Body of pancreas (tissue), 4 donors: Measurements from ENCODE around the gene TP53TG3D.
"Not testable (repeated sequence)": the region's sequence is repeated elsewhere in the genome, so short reads cannot be mapped to it uniquely, and the experiment has no call there.

Experiments used
- POLR2A ChIP-seq, 3 donors: fragments of 450-650 bp; IDR thresholded peaks; one replicate each; pipeline ENCODE4 v1.6.1; 2016; ENCODE audit warnings: antibody characterized with exemption in 3 of 3, mild to moderate bottlenecking in 2 of 3
- TF ChIP-seq, protein P1 (sequence below), 7 experiments: fragments of 450-650 bp in 4 of 7; fragments of 200-600 bp in 3 of 7; sonication (generic) in 3 of 7; IDR thresholded peaks; one replicate each; pipeline ENCODE4 v1.5.1; 2016 to 2019; ENCODE audit warnings: antibody characterized with exemption in 7 of 7

DNA sequence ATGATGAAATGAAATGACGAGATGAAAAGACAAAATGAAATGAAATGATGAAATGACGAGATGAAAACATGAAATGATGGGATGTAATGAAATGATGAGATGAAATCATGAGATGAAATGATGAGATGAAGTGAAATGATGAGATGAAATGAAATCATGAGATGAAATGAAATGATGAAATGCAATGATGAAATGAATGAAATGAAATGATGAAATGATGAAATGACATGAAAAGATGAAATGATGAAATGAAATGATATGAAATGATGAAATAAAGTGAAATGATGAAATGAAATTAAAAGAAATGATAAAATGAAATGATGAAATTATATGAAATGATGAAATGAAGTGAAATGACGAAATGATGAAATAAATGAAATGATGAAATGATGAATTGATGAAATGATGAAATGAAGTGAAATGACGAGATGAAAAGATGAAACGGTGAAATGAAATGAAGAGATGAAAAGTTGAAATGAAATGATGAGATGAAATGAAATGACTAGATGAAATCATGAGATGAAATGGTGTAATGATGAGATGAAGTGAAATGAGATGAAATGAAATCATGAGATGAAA, 30.9 kb downstream of the TP53TG3D start:
- TF ChIP-seq, protein P1, sequence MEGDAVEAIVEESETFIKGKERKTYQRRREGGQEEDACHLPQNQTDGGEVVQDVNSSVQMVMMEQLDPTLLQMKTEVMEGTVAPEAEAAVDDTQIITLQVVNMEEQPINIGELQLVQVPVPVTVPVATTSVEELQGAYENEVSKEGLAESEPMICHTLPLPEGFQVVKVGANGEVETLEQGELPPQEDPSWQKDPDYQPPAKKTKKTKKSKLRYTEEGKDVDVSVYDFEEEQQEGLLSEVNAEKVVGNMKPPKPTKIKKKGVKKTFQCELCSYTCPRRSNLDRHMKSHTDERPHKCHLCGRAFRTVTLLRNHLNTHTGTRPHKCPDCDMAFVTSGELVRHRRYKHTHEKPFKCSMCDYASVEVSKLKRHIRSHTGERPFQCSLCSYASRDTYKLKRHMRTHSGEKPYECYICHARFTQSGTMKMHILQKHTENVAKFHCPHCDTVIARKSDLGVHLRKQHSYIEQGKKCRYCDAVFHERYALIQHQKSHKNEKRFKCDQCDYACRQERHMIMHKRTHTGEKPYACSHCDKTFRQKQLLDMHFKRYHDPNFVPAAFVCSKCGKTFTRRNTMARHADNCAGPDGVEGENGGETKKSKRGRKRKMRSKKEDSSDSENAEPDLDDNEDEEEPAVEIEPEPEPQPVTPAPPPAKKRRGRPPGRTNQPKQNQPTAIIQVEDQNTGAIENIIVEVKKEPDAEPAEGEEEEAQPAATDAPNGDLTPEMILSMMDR (IDR thresholded peaks at IDR 0.05): not testable (repeated sequence)
- TF ChIP-seq POLR2A (IDR thresholded peaks at IDR 0.05): not testable (repeated sequence)
